ENCODE measurements around the gene SHROOM3. TPM values are rescaled to one million over a fixed set of nuclear protein-coding genes. Genes with fewer than 3 reads are reported as not detected.

Gene SHROOM3
- total and polyA plus RNA-seq, 2 donors (not counting 1 experiment from before 2014, with no cell fraction given): 0.91 to 1.5 TPM

DNA sequence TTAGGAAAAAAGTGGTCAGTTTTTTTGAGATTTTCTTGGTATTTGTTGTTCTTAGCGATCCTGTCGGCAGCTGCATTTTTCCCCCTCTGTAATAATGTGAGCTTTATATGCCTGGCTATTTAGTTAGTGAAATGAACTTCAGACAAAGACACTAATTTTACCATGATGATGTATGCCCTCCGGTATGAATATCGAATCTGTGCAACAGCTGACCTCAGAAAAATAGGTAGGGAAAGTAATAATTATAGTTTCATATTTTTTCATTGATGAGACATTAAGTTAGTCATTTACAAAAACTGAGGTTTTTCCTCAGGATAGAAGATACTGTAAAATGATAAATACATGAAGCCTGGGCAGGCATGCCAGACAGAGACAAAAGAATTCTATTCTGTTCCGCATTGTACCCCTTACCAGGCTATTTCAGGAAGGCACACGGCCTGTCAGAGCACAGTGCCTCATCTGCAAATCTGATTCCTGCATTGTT is 155.8 kb downstream of the SHROOM3 start:
- H3K4me3 ChIP-seq (ENCODE audit: control extremely low read depth in 1 of 5, extremely low read depth in 1 of 5, insufficient read depth in 1 of 5, low read depth in 2 of 5, low read length in 4 of 5): no peak overlapping the region
- Mint-ChIP-seq H3K4me3 (no peak overlapping the region), H3K9me3 (ENCODE audit: insufficient read depth) (no peaks in the 10 kb centered on the region), H3K27me3 (peaks cover 22% of the 10 kb centered on the region), H3K4me1 (peaks cover 4% of the 10 kb centered on the region), H3K27ac (no peak overlapping the region)
- H2AFZ ChIP-seq (ENCODE audit: insufficient read depth, low read depth, low read length, poor library complexity, severe bottlenecking): no peak overlapping the region
- H3K4me1 ChIP-seq (ENCODE audit: control insufficient read depth in 2 of 2, insufficient read depth in 2 of 2, low read length in 2 of 2): peaks cover 6% of the 10 kb centered on the region in 2 donors
- TF ChIP-seq, protein P1, sequence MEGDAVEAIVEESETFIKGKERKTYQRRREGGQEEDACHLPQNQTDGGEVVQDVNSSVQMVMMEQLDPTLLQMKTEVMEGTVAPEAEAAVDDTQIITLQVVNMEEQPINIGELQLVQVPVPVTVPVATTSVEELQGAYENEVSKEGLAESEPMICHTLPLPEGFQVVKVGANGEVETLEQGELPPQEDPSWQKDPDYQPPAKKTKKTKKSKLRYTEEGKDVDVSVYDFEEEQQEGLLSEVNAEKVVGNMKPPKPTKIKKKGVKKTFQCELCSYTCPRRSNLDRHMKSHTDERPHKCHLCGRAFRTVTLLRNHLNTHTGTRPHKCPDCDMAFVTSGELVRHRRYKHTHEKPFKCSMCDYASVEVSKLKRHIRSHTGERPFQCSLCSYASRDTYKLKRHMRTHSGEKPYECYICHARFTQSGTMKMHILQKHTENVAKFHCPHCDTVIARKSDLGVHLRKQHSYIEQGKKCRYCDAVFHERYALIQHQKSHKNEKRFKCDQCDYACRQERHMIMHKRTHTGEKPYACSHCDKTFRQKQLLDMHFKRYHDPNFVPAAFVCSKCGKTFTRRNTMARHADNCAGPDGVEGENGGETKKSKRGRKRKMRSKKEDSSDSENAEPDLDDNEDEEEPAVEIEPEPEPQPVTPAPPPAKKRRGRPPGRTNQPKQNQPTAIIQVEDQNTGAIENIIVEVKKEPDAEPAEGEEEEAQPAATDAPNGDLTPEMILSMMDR (IDR thresholded peaks at IDR 0.05): no peak
- no peak for TF ChIP-seq EZH2 (IDR thresholded peaks at IDR 0.05; ENCODE audit: borderline replicate concordance, insufficient read depth, low read depth, low read length, poor library complexity, severe bottlenecking)
- H3K27me3 ChIP-seq (replicated peaks in 1 of 4; ENCODE audit: control extremely low read depth in 1 of 4, control insufficient read depth in 3 of 4, insufficient read depth in 4 of 4, low read length in 3 of 4): peaks cover 0 to 7% (median 5%) of the 10 kb centered on the region in 4 experiments
- no peak overlapping the region for H3K4me2 ChIP-seq (replicated peaks; ENCODE audit: low read depth, low read length, poor library complexity, severe bottlenecking)
- H3K9me3 ChIP-seq (ENCODE audit: control extremely low read depth in 1 of 3, control insufficient read depth in 2 of 3, insufficient read depth in 1 of 3, low read length in 2 of 3): peaks cover 0 to 2% (median 0%) of the 10 kb centered on the region in 3 donors
- POLR2A ChIA-PET: no interaction called here
- no peaks in the 10 kb centered on the region for H3K79me2 ChIP-seq (ENCODE audit: control insufficient read depth, insufficient read depth, low read length)
- no peak overlapping the region for H3K9ac ChIP-seq (ENCODE audit: low read length)
- no peak for ATAC-seq (ENCODE audit: low read depth)
- no peaks in the 10 kb centered on the region for H4K20me1 ChIP-seq (ENCODE audit: control insufficient read depth, insufficient read depth, low read length, poor library complexity, severe bottlenecking)
- intact Hi-C loops (cut with micrococcal nuclease): no loop called here
- no peak for DNase-seq
- no peak overlapping the region for H3K27ac ChIP-seq (ENCODE audit: low read length in 2 of 2)
- WGBS (ENCODE audit: insufficient coverage): no CpG with 5 or more reads among the region's 6 CpGs
- CTCF ChIA-PET: no interaction called here
- no peaks in the 10 kb centered on the region for H3K36me3 ChIP-seq (replicated peaks in 1 of 2; ENCODE audit: control extremely low read depth in 1 of 2, control insufficient read depth in 1 of 2, extremely low read depth in 1 of 2, insufficient read depth in 2 of 2, low read length in 1 of 2)

DNA sequence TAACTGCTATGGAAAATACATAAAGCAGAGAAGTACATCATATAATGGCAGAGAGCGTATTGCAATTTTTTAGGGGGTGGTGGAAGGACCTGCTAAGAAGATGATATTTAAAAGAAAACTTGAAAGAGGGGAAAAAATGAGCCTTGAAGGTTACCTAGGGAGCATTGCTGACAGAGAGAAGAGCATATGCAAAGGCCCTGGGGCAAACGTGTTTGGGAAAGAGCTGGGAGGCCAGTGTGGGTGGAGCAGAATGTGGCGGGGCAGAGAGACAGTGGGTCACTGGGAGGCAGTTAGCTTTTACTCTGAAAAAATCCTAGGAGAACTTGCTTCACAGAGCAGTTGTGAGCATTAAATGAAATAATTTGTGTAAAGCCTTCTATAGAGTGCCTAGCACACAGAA is 157.0 kb downstream of the SHROOM3 start:
- no peak overlapping the region for H3K27ac ChIP-seq (ENCODE audit: low read length in 2 of 2)
- H3K79me2 ChIP-seq (ENCODE audit: control insufficient read depth, insufficient read depth, low read length): no peaks in the 10 kb centered on the region
- H3K4me2 ChIP-seq (replicated peaks; ENCODE audit: low read depth, low read length, poor library complexity, severe bottlenecking): no peak overlapping the region
- no peaks in the 10 kb centered on the region for H3K36me3 ChIP-seq (replicated peaks in 1 of 2; ENCODE audit: control extremely low read depth in 1 of 2, control insufficient read depth in 1 of 2, extremely low read depth in 1 of 2, insufficient read depth in 2 of 2, low read length in 1 of 2)
- DNase-seq: no peak
- H3K9me3 ChIP-seq (ENCODE audit: control extremely low read depth in 1 of 3, control insufficient read depth in 2 of 3, insufficient read depth in 1 of 3, low read length in 2 of 3): no peaks in the 10 kb centered on the region
- no peak for TF ChIP-seq EZH2 (IDR thresholded peaks at IDR 0.05; ENCODE audit: borderline replicate concordance, insufficient read depth, low read depth, low read length, poor library complexity, severe bottlenecking)
- TF ChIP-seq, protein P1 (IDR thresholded peaks at IDR 0.05): no peak
- H3K4me1 ChIP-seq (ENCODE audit: control insufficient read depth in 2 of 2, insufficient read depth in 2 of 2, low read length in 2 of 2): no peaks in the 10 kb centered on the region
- H4K20me1 ChIP-seq (ENCODE audit: control insufficient read depth, insufficient read depth, low read length, poor library complexity, severe bottlenecking): no peaks in the 10 kb centered on the region
- H3K9ac ChIP-seq (ENCODE audit: low read length): no peak overlapping the region
- ChIA-PET CTCF (no interaction called here), POLR2A (no interaction called here)
- H3K27me3 ChIP-seq (replicated peaks in 1 of 4; ENCODE audit: control extremely low read depth in 1 of 4, control insufficient read depth in 3 of 4, insufficient read depth in 4 of 4, low read length in 3 of 4): peaks cover 0 to 2% (median 0%) of the 10 kb centered on the region in 4 experiments
- WGBS (ENCODE audit: insufficient coverage): 92% methylated on average over 2 of the region's 3 CpGs
- Mint-ChIP-seq H3K4me3 (no peak overlapping the region), H3K4me1 (no peaks in the 10 kb centered on the region), H3K27ac (no peak overlapping the region), H3K27me3 (peaks cover 14% of the 10 kb centered on the region), H3K9me3 (ENCODE audit: insufficient read depth) (no peaks in the 10 kb centered on the region)
- H3K4me3 ChIP-seq (ENCODE audit: control extremely low read depth in 1 of 5, extremely low read depth in 1 of 5, insufficient read depth in 1 of 5, low read depth in 2 of 5, low read length in 4 of 5): no peak overlapping the region
- no peak overlapping the region for H2AFZ ChIP-seq (ENCODE audit: insufficient read depth, low read depth, low read length, poor library complexity, severe bottlenecking)
- no peak for ATAC-seq (ENCODE audit: low read depth)
- intact Hi-C loops (cut with micrococcal nuclease): no loop called here
